ENCODE results near the gene RSU1. TPM values are rescaled to one million over a fixed set of nuclear protein-coding genes. Genes with fewer than 3 reads are reported as not detected.

RSU1 gene
- total RNA-seq (2022; extraction: Qiagen RNA extraction) = 75.7 to 92.1 TPM (median 86.0 TPM) in 5 replicates

GRCh38 chr10:16817125-16818019, at the start of gene RSU1:
RSU1 (minus strand) TSS chr10:16817424; CDS start chr10:16817081, 343 bp downstream.

Data from A549 treated with Mapracorat at 1 μM for 4 hours (cell line).